ENCODE data around the gene AKAP13.

DNA sequence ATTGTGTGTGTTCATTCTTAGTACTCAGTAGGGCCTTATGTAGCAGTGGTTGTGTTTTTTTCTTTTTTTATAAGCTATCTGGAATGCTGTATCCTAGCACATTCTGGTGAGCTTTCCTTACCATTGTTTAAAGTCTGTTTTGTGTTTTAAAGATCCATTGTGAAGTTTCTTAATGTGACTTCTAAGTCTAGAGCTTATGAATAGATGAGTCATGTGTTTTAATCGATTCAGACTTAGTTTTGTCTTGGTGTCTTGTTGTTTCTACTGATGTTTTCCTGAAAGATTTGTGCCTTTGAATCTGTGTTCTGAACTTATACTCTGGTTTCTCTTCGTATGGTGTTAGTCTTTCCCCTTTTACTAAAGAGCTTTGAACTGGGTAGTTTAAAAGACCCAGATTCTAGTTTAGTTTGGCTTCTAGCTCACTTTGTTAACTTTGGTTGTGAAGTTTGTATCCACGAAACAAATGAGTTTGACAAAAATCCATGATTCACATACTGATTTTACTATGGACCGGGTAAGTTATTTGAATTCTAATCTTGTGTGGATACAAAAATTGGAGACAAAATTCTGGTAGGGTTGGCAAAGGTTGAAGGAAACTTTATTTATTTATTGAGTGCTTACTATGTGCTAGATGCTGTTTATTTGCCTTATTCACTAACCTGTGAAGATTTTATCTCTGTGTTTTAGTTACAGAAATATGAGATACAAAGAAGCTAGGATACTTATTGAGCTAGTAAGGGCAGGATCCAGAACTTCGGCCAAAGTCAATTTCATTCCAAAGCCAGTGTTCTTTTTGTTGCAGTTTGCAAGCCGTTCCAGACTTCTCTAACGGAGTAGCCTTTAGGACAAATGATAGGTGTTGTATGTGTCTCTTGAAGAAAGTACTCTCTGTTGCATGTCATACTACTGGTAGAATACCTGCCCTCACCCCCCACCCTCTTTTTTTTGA lies 24.8 kb downstream of the AKAP13 start:
- TF ChIP-seq, protein P1, sequence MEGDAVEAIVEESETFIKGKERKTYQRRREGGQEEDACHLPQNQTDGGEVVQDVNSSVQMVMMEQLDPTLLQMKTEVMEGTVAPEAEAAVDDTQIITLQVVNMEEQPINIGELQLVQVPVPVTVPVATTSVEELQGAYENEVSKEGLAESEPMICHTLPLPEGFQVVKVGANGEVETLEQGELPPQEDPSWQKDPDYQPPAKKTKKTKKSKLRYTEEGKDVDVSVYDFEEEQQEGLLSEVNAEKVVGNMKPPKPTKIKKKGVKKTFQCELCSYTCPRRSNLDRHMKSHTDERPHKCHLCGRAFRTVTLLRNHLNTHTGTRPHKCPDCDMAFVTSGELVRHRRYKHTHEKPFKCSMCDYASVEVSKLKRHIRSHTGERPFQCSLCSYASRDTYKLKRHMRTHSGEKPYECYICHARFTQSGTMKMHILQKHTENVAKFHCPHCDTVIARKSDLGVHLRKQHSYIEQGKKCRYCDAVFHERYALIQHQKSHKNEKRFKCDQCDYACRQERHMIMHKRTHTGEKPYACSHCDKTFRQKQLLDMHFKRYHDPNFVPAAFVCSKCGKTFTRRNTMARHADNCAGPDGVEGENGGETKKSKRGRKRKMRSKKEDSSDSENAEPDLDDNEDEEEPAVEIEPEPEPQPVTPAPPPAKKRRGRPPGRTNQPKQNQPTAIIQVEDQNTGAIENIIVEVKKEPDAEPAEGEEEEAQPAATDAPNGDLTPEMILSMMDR (IDR thresholded peaks at IDR 0.05): no peak
- TF ChIP-seq EZH2phosphoT487 (IDR thresholded peaks at IDR 0.05): no peak
- no peak for TF ChIP-seq EZH2 (IDR thresholded peaks at IDR 0.05)

All from neural progenitor cell (in vitro differentiated cells).